ENCODE measurements around the gene STK10. TPM values are rescaled to one million over a fixed set of nuclear protein-coding genes. Genes with fewer than 3 reads are reported as not detected.
A peak's percentile ranks its signal among the peaks of the same experiment; 100 is the strongest.

STK10 gene
- total and polyA plus RNA-seq, 7 experiments from 2014 or later: 55.7 to 474 (median 295) TPM

- ChIA-PET POLR2A (interaction anchor here (1.0 to 14.6 kb wide), 12 partner anchors 10 to 166 kb away, joined by 3 to 562 read pairs (median 38); partner anchors contain the start of genes FBXW11, STK10 and UBTD2), CTCF (interaction anchor here (0.7 to 5.5 kb wide), 9 partner anchors 9 to 65 kb away, joined by 3 to 113 read pairs (median 5); partner anchors contain the start of gene STK10)
- H3K4me3 ChIP-seq (ENCODE audit: low read length): peak overlapping the region; percentile 58
- H3K36me3 ChIP-seq (ENCODE audit: control insufficient read depth in 2 of 3, insufficient read depth in 3 of 3, low read length in 3 of 3): peaks cover 0 to 8% (median 0%) of the 10 kb centered on the region in 3 experiments
- H3K27me3 ChIP-seq (ENCODE audit: control insufficient read depth in 2 of 2, insufficient read depth in 2 of 2, low read length in 2 of 2): no peaks in the 10 kb centered on the region
- H3K9me3 ChIP-seq (ENCODE audit: control insufficient read depth in 2 of 3, low read length in 3 of 3): no peaks in the 10 kb centered on the region
- H3K4me1 Mint-ChIP-seq: peaks cover 72 to 99% (median 88%) of the 10 kb centered on the region in 7 donors
- H3K27me3 Mint-ChIP-seq: no peaks in the 10 kb centered on the region
- intact Hi-C loops (cut with micrococcal nuclease): loop anchor here (10.0 kb wide), 2 partner anchors 1898 to 1908 kb away; no protein-coding TSS in a partner anchor
- H3K36me3 Mint-ChIP-seq: peaks cover 0 to 62% (median 9%) of the 10 kb centered on the region in 5 donors
- ATAC-seq: no peak
- H3K4me1 ChIP-seq (ENCODE audit: control insufficient read depth in 2 of 2, insufficient read depth in 2 of 2, low read length in 2 of 2): peaks cover 77 to 83% of the 10 kb centered on the region in 2 donors
- peak overlapping the region; percentile 87 to 99 (median 94) for H3K4me3 Mint-ChIP-seq
- no peak for DNase-seq
- peak overlapping the region; percentile 92 for H3K27ac ChIP-seq (ENCODE audit: low read depth, low read length)
- no peaks in the 10 kb centered on the region for H3K9me3 Mint-ChIP-seq
- H3K27ac Mint-ChIP-seq: peak overlapping the region; percentile 94 to 100 (median 98)
Measured at GRCh38 chr5:172172912-172173563, 15.0 kb downstream of the STK10 start.

GRCh38 chr5:172171118-172171517, 16.9 kb downstream of the STK10 start:
- H3K9me3 ChIP-seq (ENCODE audit: control insufficient read depth in 2 of 3, low read length in 3 of 3): no peaks in the 10 kb centered on the region
- DNase-seq (no peak), ATAC-seq (no peak)
- H3K4me1 ChIP-seq (ENCODE audit: control insufficient read depth in 2 of 2, insufficient read depth in 2 of 2, low read length in 2 of 2): peaks cover 71 to 73% of the 10 kb centered on the region in 2 donors
- CTCF ChIA-PET: interaction anchor here (0.6 to 1.5 kb wide), 2 partner anchors 16 to 24 kb away, joined by 3 to 8 read pairs; no protein-coding TSS in a partner anchor
- H3K27ac ChIP-seq (ENCODE audit: low read depth, low read length): peak overlapping the region; percentile 42
- no peaks in the 10 kb centered on the region for H3K27me3 Mint-ChIP-seq
- POLR2A ChIA-PET: interaction anchor here (1.1 to 14.6 kb wide), 4 partner anchors 8 to 56 kb away, joined by 3 to 562 read pairs (median 30); partner anchors contain the start of gene STK10
- H3K9me3 Mint-ChIP-seq: no peaks in the 10 kb centered on the region
- H3K27me3 ChIP-seq (ENCODE audit: control insufficient read depth in 2 of 2, insufficient read depth in 2 of 2, low read length in 2 of 2): no peaks in the 10 kb centered on the region
- peaks cover 68 to 99% (median 83%) of the 10 kb centered on the region in 7 donors for H3K4me1 Mint-ChIP-seq
- H3K4me3 Mint-ChIP-seq: peak overlapping the region in 5 of 10 donors; percentile 40 to 95 (median 56)
- peak overlapping the region in 8 of 9 donors; percentile 57 to 97 (median 92) for H3K27ac Mint-ChIP-seq
- peaks cover 0 to 15% (median 0%) of the 10 kb centered on the region in 3 experiments for H3K36me3 ChIP-seq (ENCODE audit: control insufficient read depth in 2 of 3, insufficient read depth in 3 of 3, low read length in 3 of 3)
- intact Hi-C loops (cut with micrococcal nuclease): loop anchor here (10.0 kb wide), 2 partner anchors 1896 to 1906 kb away; no protein-coding TSS in a partner anchor
- H3K4me3 ChIP-seq (ENCODE audit: low read length): no peak overlapping the region
- peaks cover 0 to 53% (median 9%) of the 10 kb centered on the region in 5 donors for H3K36me3 Mint-ChIP-seq

DNA sequence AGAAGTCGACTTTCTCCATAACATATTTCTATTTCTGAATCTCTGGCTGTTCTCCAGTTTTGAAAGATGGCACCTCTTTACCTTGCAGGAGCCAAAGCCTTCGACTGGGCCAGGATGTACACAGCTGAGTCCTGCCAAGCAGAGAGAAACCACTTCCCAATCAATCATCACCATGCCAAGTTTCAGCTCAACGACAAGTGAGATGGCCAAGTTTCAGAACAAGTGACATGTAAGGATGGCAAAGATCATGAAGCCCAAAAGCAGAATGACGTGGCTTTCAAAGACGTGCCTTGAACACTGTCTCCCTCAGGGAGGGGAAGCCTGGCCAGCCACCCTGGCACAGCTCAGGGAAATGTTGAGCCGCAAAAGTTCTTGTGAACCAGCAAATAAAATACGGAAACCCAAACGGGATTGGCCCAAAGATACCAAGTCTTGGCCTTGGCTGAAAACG, 17.7 kb downstream of the STK10 start:
- Mint-ChIP-seq H3K9me3 (no peaks in the 10 kb centered on the region), H3K4me3 (peak overlapping the region; percentile 6 to 95 (median 54)), H3K4me1 (peaks cover 64 to 96% (median 75%) of the 10 kb centered on the region in 7 donors), H3K36me3 (peaks cover 0 to 44% (median 8%) of the 10 kb centered on the region in 5 donors), H3K27me3 (no peaks in the 10 kb centered on the region), H3K27ac (peak overlapping the region; percentile 46 to 97 (median 91))
- Histone ChIP-seq H3K9me3 (ENCODE audit: control insufficient read depth in 2 of 3, low read length in 3 of 3) (no peaks in the 10 kb centered on the region), H3K27ac (ENCODE audit: low read depth, low read length) (peak overlapping the region; percentile 46), H3K4me3 (ENCODE audit: low read length) (no peak overlapping the region), H3K27me3 (ENCODE audit: control insufficient read depth in 2 of 2, insufficient read depth in 2 of 2, low read length in 2 of 2) (no peaks in the 10 kb centered on the region), H3K36me3 (ENCODE audit: control insufficient read depth in 2 of 3, insufficient read depth in 3 of 3, low read length in 3 of 3) (peaks cover 0 to 23% (median 0%) of the 10 kb centered on the region in 3 experiments), H3K4me1 (ENCODE audit: control insufficient read depth in 2 of 2, insufficient read depth in 2 of 2, low read length in 2 of 2) (peaks cover 66 to 69% of the 10 kb centered on the region in 2 donors)
- POLR2A ChIA-PET: interaction anchor here (0.6 to 14.6 kb wide), 9 partner anchors 8 to 165 kb away, joined by 3 to 562 read pairs (median 4); partner anchors contain the start of gene STK10
- CTCF ChIA-PET: interaction anchor here (1.0 to 1.5 kb wide), 2 partner anchors 17 to 18 kb away, joined by 3 read pairs; partner anchors contain the start of gene STK10
- intact Hi-C loops (cut with micrococcal nuclease): loop anchor here (10.0 kb wide), 2 partner anchors 1895 to 1905 kb away; no protein-coding TSS in a partner anchor
- DNase-seq (no peak), ATAC-seq (no peak)

GRCh38 chr5:172169216-172169615, 18.8 kb downstream of the STK10 start:
- H3K4me1 Mint-ChIP-seq: peaks cover 66 to 96% (median 77%) of the 10 kb centered on the region in 7 donors
- H3K4me1 ChIP-seq (ENCODE audit: control insufficient read depth in 2 of 2, insufficient read depth in 2 of 2, low read length in 2 of 2): peaks cover 66 to 80% of the 10 kb centered on the region in 2 donors
- H3K4me3 Mint-ChIP-seq: peak overlapping the region in 8 of 10 donors; percentile 30 to 95 (median 54)
- H3K9me3 Mint-ChIP-seq: no peaks in the 10 kb centered on the region
- no peaks in the 10 kb centered on the region for H3K27me3 Mint-ChIP-seq
- H3K27ac ChIP-seq (ENCODE audit: low read depth, low read length): peak overlapping the region; percentile 37
- H3K4me3 ChIP-seq (ENCODE audit: low read length): no peak overlapping the region
- ChIA-PET POLR2A (interaction anchor here (0.6 to 14.6 kb wide), 4 partner anchors 10 to 182 kb away, joined by 3 to 562 read pairs (median 4); partner anchors contain the start of gene STK10), CTCF (interaction anchor here (1.0 kb wide), 1 partner anchor 19 kb away, joined by 3 read pairs; the partner anchor contains the start of gene STK10)
- peaks cover 0 to 36% (median 8%) of the 10 kb centered on the region in 5 donors for H3K36me3 Mint-ChIP-seq
- H3K27me3 ChIP-seq (ENCODE audit: control insufficient read depth in 2 of 2, insufficient read depth in 2 of 2, low read length in 2 of 2): no peaks in the 10 kb centered on the region
- H3K36me3 ChIP-seq (ENCODE audit: control insufficient read depth in 2 of 3, insufficient read depth in 3 of 3, low read length in 3 of 3): peaks cover 0 to 30% (median 0%) of the 10 kb centered on the region in 3 experiments
- ATAC-seq (no peak), DNase-seq (no peak)
- H3K27ac Mint-ChIP-seq: peak overlapping the region; percentile 67 to 97 (median 89)
- intact Hi-C loops (cut with micrococcal nuclease): no loop called here
- no peaks in the 10 kb centered on the region for H3K9me3 ChIP-seq (ENCODE audit: control insufficient read depth in 2 of 3, low read length in 3 of 3)

GRCh38 chr5:172168311-172168710, 19.7 kb downstream of the STK10 start:
- Histone ChIP-seq H3K4me1 (ENCODE audit: control insufficient read depth in 2 of 2, insufficient read depth in 2 of 2, low read length in 2 of 2) (peaks cover 63 to 82% of the 10 kb centered on the region in 2 donors), H3K27ac (ENCODE audit: low read depth, low read length) (peak overlapping the region; percentile 37), H3K27me3 (ENCODE audit: control insufficient read depth in 2 of 2, insufficient read depth in 2 of 2, low read length in 2 of 2) (no peaks in the 10 kb centered on the region), H3K9me3 (ENCODE audit: control insufficient read depth in 2 of 3, low read length in 3 of 3) (no peaks in the 10 kb centered on the region), H3K4me3 (ENCODE audit: low read length) (no peak overlapping the region), H3K36me3 (ENCODE audit: control insufficient read depth in 2 of 3, insufficient read depth in 3 of 3, low read length in 3 of 3) (peaks cover 0 to 31% (median 0%) of the 10 kb centered on the region in 3 experiments)
- CTCF ChIA-PET: no interaction called here
- peaks cover 0 to 31% (median 8%) of the 10 kb centered on the region in 5 donors for H3K36me3 Mint-ChIP-seq
- peak overlapping the region in 7 of 10 donors; percentile 17 to 95 (median 32) for H3K4me3 Mint-ChIP-seq
- H3K9me3 Mint-ChIP-seq: no peaks in the 10 kb centered on the region
- intact Hi-C loops (cut with micrococcal nuclease): no loop called here
- POLR2A ChIA-PET: interaction anchor here (0.6 to 14.6 kb wide), 2 partner anchors 17 to 97 kb away, joined by 3 to 562 read pairs; partner anchors contain the start of gene STK10
- no peaks in the 10 kb centered on the region for H3K27me3 Mint-ChIP-seq
- DNase-seq (no peak), ATAC-seq (no peak)
- peak overlapping the region in 8 of 9 donors; percentile 44 to 95 (median 85) for H3K27ac Mint-ChIP-seq
- peaks cover 57 to 93% (median 73%) of the 10 kb centered on the region in 7 donors for H3K4me1 Mint-ChIP-seq

- ChIA-PET POLR2A (interaction anchor here (0.6 to 14.6 kb wide), 2 partner anchors 18 to 24 kb away, joined by 4 to 562 read pairs; partner anchors contain the start of gene STK10), CTCF (no interaction called here)
- intact Hi-C loops (cut with micrococcal nuclease): no loop called here
- Histone ChIP-seq H3K36me3 (ENCODE audit: control insufficient read depth in 2 of 3, insufficient read depth in 3 of 3, low read length in 3 of 3) (peaks cover 0 to 35% (median 0%) of the 10 kb centered on the region in 3 experiments), H3K4me1 (ENCODE audit: control insufficient read depth in 2 of 2, insufficient read depth in 2 of 2, low read length in 2 of 2) (peaks cover 63 to 81% of the 10 kb centered on the region in 2 donors), H3K4me3 (ENCODE audit: low read length) (no peak overlapping the region), H3K27ac (ENCODE audit: low read depth, low read length) (peak overlapping the region; percentile 37), H3K27me3 (ENCODE audit: control insufficient read depth in 2 of 2, insufficient read depth in 2 of 2, low read length in 2 of 2) (no peaks in the 10 kb centered on the region), H3K9me3 (ENCODE audit: control insufficient read depth in 2 of 3, low read length in 3 of 3) (no peaks in the 10 kb centered on the region)
- ATAC-seq (no peak), DNase-seq (no peak)
- Mint-ChIP-seq H3K36me3 (peaks cover 0 to 31% (median 8%) of the 10 kb centered on the region in 5 donors), H3K27ac (peak overlapping the region in 8 of 9 donors; percentile 44 to 94 (median 80)), H3K4me1 (peaks cover 53 to 93% (median 74%) of the 10 kb centered on the region in 7 donors), H3K27me3 (no peaks in the 10 kb centered on the region), H3K9me3 (no peaks in the 10 kb centered on the region), H3K4me3 (peak overlapping the region in 8 of 10 donors; percentile 14 to 95 (median 40))
Measured at GRCh38 chr5:172167895-172168294, 20.1 kb downstream of the STK10 start.

Measured in naive thymus-derived CD4-positive, alpha-beta T cell (primary cell).